VCaP (cell line): ENCODE results near the gene TTLL3.

Experiments
- H3K27ac ChIP-seq: fragments of 450-650 bp; 2 replicates; pipeline ENCODE4 v1.5.1; 2017
- CTCF ChIP-seq: fragments of 450-650 bp; conservative IDR thresholded peaks from 2 replicates; pipeline ENCODE4 v1.5.1; 2017; ENCODE audit warnings: mild to moderate bottlenecking, moderate library complexity

TTLL3 gene

DNA sequence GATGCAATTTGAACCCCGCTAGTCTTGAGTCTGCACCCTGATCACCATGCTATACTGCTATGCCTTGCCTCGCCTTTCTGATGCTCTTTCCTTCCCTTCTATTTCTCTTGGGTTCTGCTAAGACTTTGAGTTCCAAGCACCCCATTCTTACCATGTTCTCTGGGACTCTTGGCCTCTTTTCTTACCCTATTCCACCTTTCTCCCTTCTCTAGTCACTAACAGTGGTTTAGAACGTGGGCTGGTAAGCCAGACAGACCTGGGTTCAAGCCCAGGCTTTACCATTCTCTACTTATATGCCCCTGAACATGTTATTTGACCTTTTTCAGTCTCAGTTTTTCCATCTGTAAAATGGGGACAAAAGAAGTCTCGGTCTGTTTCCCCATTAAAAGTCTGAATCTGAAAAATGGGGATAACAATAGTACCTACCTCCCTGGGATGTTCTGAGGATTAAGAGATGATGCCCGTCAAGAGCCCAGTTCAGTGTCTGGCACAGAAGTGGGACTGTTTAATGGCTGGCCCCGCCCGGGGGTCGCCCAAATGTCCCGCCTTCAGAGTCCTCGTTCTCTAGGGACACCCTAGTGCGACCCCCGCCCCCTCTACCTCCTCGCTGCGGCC lies 18.2 kb upstream of the TTLL3 start:
- TF ChIP-seq CTCF, result no peak
- H3K27ac ChIP-seq, result peak overlapping the region; percentile 99

DNA sequence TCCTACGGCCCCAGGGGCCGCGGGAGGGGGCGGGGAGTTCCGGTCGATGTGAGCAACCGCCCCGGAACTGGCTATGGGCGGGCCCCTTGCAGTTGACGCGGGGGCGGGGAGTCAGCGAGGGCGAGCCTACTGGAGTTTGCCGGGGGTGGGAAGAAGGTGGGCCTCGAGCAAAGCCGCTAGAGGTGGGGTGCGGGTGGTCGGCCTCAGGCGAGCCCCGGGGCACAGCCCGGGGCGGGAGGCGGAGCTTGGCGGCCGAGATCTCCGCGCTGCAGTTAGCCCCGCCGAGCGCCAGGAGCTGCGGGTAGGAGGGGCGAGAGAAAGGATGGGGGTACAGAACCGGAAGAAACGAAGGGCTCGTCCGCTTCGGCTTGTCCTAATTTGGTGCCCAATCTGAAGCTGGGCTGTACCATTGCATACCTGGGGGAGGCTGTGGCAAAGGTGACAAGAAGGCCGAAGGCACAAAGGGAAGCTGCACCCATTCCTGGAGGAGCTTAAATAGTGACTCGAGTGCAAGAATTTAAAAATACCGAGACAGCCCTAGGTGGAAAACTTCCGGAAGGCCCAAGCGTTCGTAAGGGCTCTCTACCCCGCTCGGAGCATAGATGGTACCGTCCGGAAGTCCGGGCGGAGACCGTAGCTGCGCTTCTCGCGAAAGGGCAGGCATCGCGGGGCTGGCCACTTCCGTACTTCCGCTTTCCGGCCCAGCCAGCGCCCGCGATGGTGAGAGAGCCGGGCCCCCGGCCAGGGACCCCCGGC lies 17.5 kb upstream of the TTLL3 start, which contains the start of the genes ARPC4 and TADA3:
TSS of gene ARPC4 (plus strand) at position 678 of the 756 bp plus-strand sequence. CDS start at position 718, 40 bp downstream.
TSS of gene TADA3 (minus strand) at position 69 of the 756 bp plus-strand sequence. CDS start 1,007 bp downstream, outside the sequence.
- peak within 1 kb of the TSS; percentile 99 for H3K27ac ChIP-seq
- no peak for TF ChIP-seq CTCF

- peak overlapping the region; percentile 99 for H3K27ac ChIP-seq
- no peak for TF ChIP-seq CTCF
Measured at GRCh38 chr3:9793161-9793781, 16.8 kb upstream of the TTLL3 start.

DNA sequence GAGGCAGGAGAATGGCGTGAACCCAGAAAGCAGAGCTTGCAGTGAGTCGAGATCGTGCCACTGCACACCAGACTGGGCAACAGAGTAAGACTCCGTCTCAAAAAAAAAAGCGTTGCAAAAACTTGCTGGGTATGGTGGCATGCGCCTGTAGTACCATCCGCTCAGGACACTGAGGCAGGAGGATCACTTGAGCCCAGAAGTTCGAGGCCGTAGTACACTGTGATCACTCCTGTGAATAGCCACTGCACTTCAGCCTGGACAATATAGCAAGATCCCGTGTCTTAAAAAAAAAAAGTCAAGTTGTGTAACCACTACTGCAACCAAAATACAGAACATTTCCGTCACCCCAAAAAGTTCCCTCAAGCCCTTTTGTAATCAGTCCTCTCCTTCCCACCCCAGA lies 15.7 kb upstream of the TTLL3 start:
- H3K27ac ChIP-seq, result no peak overlapping the region

GRCh38 chr3:9795207-9795606 lies 14.9 kb upstream of the TTLL3 start:
- peak overlapping the region; percentile 8; the same call in 1 of the 2 replicates for H3K27ac ChIP-seq
- TF ChIP-seq CTCF, result no peak

More for the DNA sequence above, 15.7 kb upstream of the TTLL3 start:
- no peak for TF ChIP-seq CTCF

DNA sequence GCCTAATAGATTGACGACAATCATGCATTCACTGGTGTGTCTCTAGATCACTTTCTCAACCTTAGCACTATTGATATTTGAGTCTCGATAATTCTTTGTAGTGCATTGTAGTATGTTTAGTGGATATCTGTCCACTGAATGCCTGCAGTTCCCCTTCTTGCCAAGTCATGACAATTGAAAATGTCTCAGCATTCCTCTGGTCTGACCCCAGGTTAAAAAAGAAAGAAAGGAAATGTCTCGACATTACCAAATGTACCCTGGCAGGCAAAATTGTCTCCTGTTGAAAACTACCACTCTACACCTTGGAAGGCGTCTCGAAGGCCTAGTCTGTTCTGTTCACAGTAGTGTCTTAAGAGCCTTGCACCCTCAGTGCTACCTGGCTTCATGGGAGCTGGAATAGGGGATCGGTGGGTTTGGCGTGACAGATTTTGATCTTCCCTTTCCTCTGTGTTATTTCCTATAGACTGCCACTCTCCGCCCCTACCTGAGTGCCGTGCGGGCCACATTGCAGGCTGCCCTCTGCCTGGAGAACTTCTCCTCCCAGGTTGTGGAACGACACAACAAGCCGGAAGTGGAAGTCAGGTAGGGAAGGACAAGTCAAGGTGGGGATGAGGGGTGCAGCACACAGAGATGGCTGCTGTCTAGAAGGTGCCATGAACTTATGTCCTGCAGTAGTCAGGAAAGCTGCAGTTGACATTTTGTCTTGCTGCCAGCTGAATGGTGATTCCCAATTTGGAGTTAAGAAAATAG lies 12.7 kb upstream of the TTLL3 start:
- no peak overlapping the region for H3K27ac ChIP-seq
- no peak for TF ChIP-seq CTCF

DNA sequence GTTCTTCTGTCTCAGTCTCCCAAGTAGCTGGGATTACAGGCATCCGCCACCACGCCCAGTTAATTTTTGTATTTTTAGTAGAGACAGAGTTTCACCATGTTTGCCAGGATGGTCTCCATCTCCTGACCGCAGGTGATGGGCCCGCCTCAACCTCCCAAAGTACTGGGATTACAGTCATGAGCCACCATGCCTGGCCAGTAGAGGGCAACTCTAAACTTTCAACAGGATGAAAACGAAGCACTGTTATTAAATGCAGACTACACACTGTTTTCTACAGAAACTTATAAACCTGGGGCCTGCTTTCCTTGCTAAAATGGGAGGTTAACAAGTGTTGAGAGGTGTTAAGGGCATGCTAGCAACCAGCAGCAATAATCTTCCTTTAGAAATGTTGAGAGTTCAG lies 9.5 kb upstream of the TTLL3 start:
- TF ChIP-seq CTCF, result peak; percentile 69

More for the DNA sequence above, 9.5 kb upstream of the TTLL3 start:
- no peak overlapping the region for H3K27ac ChIP-seq
